T47D (cell line): ENCODE results near the gene CFLAR.
A peak's percentile ranks its signal among the peaks of the same experiment; 100 is the strongest.

Source experiments
- DNase-seq, 2 experiments: peaks; one replicate each; pipeline versions ENCODE4 v3.0.0 to v3.0.0-alpha.2; 2011 to 2012; ENCODE audit warnings: low read depth in 1 of 2, low spot score in 1 of 2
- JUND ChIP-seq: IDR thresholded peaks from 2 replicates; pipeline ENCODE4 v1.6.1; 2012; ENCODE audit warnings: low read depth
- in situ Hi-C: cut with HindIII; loops from 2 replicates; pipeline ENCODE4 v1.10.0; 2016; ENCODE audit warnings: low sequenced_read_pairs, low pct_unique_long_range_greater_than_20kb

CFLAR gene

GRCh38 chr2:201116115-201116958 is at the start of gene CFLAR:
Gene CFLAR (plus strand): TSS chr2:201116164. CDS start chr2:201129866, 13,702 bp downstream.
- peak in 1 of 2 experiments; percentile 76 for DNase-seq
- in situ Hi-C loops, result no loop called here
- no peak for TF ChIP-seq JUND

GRCh38 chr2:201070948-201071478 is 45.0 kb upstream of the CFLAR start:
- in situ Hi-C loops, result no loop called here
- TF ChIP-seq JUND, result no peak
- DNase-seq, result peak in 1 of 2 experiments; percentile 18

GRCh38 chr2:201071479-201072200 is 44.3 kb upstream of the CFLAR start, which contains the start of the genes HYCC2 and NDUFB3:
Gene HYCC2 (minus strand): TSS chr2:201071671. CDS start chr2:201024009, 47,662 bp downstream.
Gene NDUFB3 (plus strand): TSS chr2:201072001. CDS start chr2:201078883, 6,882 bp downstream.
- in situ Hi-C loops, result no loop called here
- TF ChIP-seq JUND, result no peak
- peak; percentile 88 to 93 for DNase-seq

GRCh38 chr2:201072201-201072530 is 43.8 kb upstream of the CFLAR start:
- DNase-seq, result no peak
- in situ Hi-C loops, result no loop called here
- TF ChIP-seq JUND, result no peak

GRCh38 chr2:201073071-201073470 is 42.9 kb upstream of the CFLAR start:
- no peak for TF ChIP-seq JUND
- in situ Hi-C loops, result no loop called here
- no peak for DNase-seq

- DNase-seq, result no peak
- no peak for TF ChIP-seq JUND
- in situ Hi-C loops, result no loop called here
Measured at GRCh38 chr2:201074996-201075395, 41.0 kb upstream of the CFLAR start.

- DNase-seq, result no peak
- in situ Hi-C loops, result no loop called here
- TF ChIP-seq JUND, result no peak
Measured at GRCh38 chr2:201084863-201085262, 31.1 kb upstream of the CFLAR start.

- in situ Hi-C loops, result no loop called here
- no peak for TF ChIP-seq JUND
Measured at GRCh38 chr2:201090574-201090973, 25.4 kb upstream of the CFLAR start.

GRCh38 chr2:201093573-201093972 is 22.4 kb upstream of the CFLAR start:
- in situ Hi-C loops, result no loop called here
- TF ChIP-seq JUND, result no peak

More at GRCh38 chr2:201090574-201090973, 25.4 kb upstream of the CFLAR start:
- DNase-seq, result no peak

GRCh38 chr2:201100497-201100896 is 15.5 kb upstream of the CFLAR start:
- in situ Hi-C loops, result no loop called here
- no peak for TF ChIP-seq JUND

More at GRCh38 chr2:201093573-201093972, 22.4 kb upstream of the CFLAR start:
- no peak for DNase-seq

GRCh38 chr2:201105759-201106158 is 10.2 kb upstream of the CFLAR start:
- TF ChIP-seq JUND, result no peak
- DNase-seq, result no peak
- in situ Hi-C loops, result no loop called here

More at GRCh38 chr2:201100497-201100896, 15.5 kb upstream of the CFLAR start:
- no peak for DNase-seq

GRCh38 chr2:201107624-201108023 is 8.3 kb upstream of the CFLAR start:
- TF ChIP-seq JUND, result no peak
- no peak for DNase-seq
- in situ Hi-C loops, result no loop called here

GRCh38 chr2:201108341-201108740 is 7.6 kb upstream of the CFLAR start:
- TF ChIP-seq JUND, result no peak
- no peak for DNase-seq
- in situ Hi-C loops, result no loop called here
